ENCODE results near the gene ZNF665. TPM values are rescaled to one million over a fixed set of nuclear protein-coding genes. Genes with fewer than 3 reads are reported as not detected.

ZNF665 gene
- 2.6 and 3.4 TPM in 2 replicates for total RNA-seq

GRCh38 chr19:53192771-53193534 is at the start of gene ZNF665:
ZNF665 (minus strand) TSS chr19:53193358; CDS start chr19:53182898, 10,460 bp downstream.

DNA sequence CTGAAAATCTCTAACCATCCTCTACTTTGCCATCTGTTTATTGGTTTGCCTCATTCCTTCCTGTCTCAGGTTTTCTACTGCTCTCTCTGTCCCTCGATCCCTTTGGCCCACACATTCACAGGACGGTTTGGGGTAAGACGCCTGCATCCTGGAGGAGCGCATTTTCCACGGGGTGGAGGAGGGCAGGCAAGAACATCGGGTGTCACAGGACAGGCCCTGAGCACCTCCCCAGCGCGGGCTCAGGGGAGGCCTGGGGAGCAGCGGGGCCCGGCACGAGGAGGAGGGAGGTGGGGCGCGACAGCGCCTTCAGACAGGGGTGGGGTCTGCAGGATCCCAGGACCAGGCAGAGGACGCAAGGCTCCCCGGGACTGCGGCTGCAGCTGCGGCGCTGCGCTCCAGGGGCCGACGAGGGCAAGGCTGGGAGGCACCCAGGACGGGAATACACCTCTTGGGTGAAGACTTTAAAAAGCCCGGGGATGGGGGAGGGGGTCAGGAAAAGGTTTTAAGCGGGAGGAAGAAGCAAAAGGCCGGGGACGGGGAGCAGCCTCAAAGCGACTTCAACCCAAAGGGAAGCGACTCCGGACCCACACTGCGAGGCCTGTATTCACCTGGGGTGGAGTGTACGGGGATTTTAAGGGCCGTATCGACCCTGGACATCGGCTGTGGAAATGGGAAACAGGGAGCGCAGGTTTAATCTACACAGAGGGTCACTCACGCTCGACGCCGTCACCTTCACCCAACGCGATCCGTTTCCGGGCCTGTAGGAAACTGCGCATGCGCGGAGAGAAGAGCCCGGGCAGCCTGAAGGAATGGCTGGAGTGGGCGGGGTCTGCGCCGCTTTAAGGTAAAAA is 60.8 kb downstream of the ZNF665 start, which contains the start of gene ZNF415:
Gene ZNF415 (minus strand): TSS at position 770 of the 851 bp plus-strand sequence. CDS start 10,234 bp downstream, outside the sequence.

Other genes starting within 250 kb of the ZNF665 start
- 11.6 and 13.4 TPM in 2 replicates for gene ZNF816, start 230.5 kb downstream of the ZNF665 start, total RNA-seq
- gene ERVV-1, start 179.4 kb downstream of the ZNF665 start, total RNA-seq = 0.48 TPM in 1 of 2 replicates, not detected in the other
- gene ERVV-2, start 148.6 kb downstream of the ZNF665 start, total RNA-seq = 0.24 TPM in 1 of 2 replicates, not detected in the other
- gene ZNF160, start 89.9 kb downstream of the ZNF665 start, total RNA-seq = 13.6 and 24.6 TPM in 2 replicates
- gene ZNF415, start 60.4 kb downstream of the ZNF665 start, total RNA-seq = 5.8 and 6.3 TPM in 2 replicates
- 5.5 and 6.2 TPM in 2 replicates for gene ZNF347, start 34.3 kb downstream of the ZNF665 start, total RNA-seq
- gene ZNF677, start 61.5 kb upstream of the ZNF665 start, total RNA-seq = 6.0 and 17.5 TPM in 2 replicates
- not detected in 2 replicates for gene VN1R2, start 64.9 kb upstream of the ZNF665 start, total RNA-seq
- not detected in 2 replicates for gene VN1R4, start 74.4 kb upstream of the ZNF665 start, total RNA-seq
- gene ZNF845, start 140.4 kb upstream of the ZNF665 start, total RNA-seq = 8.9 and 11.5 TPM in 2 replicates
- gene ZNF525, start 172.3 kb upstream of the ZNF665 start, total RNA-seq = 17.7 and 20.2 TPM in 2 replicates
- gene ZNF765, start 201.8 kb upstream of the ZNF665 start, total RNA-seq = 12.1 and 12.8 TPM in 2 replicates
- gene ZNF761, start 238.6 kb upstream of the ZNF665 start, total RNA-seq = 10.8 and 13.2 TPM in 2 replicates